Spleen (tissue), 13 donors: ENCODE measurements around the gene PGBD5. TPM values are rescaled to one million over a fixed set of nuclear protein-coding genes. Genes with fewer than 3 reads are reported as not detected.
A peak's percentile ranks its signal among the peaks of the same experiment; 100 is the strongest.
"Not testable (repeated sequence)": the region's sequence is repeated elsewhere in the genome, so short reads cannot be mapped to it uniquely, and the experiment has no call there.

Experiments used
- DNase-seq: peaks from one replicate; pipeline ENCODE4 v3.0.0-alpha.2; 2020
- H3K27ac ChIP-seq, 8 donors: fragments of 200-600 bp; sonication (generic) in 7 of 8; 1 replicate in 4 of 8; 2 replicates in 4 of 8; pipeline versions ENCODE4 v1.5.0 to v1.8.0; 2016 to 2021; ENCODE audit warnings: inconsistent platforms in 4 of 8, mild to moderate bottlenecking in 4 of 8, moderate library complexity in 1 of 8
- H3K27me3 ChIP-seq, 7 donors: fragments of 200-600 bp; sonication (generic) in 6 of 7; replicated peaks in 1 of 7; 1 replicate in 4 of 7; 2 replicates in 3 of 7; pipeline versions ENCODE4 v1.5.0 to v1.8.0; 2016 to 2021; ENCODE audit warnings: inconsistent platforms in 3 of 7, mild to moderate bottlenecking in 1 of 7
- H3K36me3 ChIP-seq, 6 donors: fragments of 200-600 bp; sonication (generic) in 5 of 6; 1 replicate in 4 of 6; 2 replicates in 2 of 6; pipeline versions ENCODE4 v1.5.0 to v1.8.0; 2016 to 2021; ENCODE audit warnings: inconsistent platforms in 2 of 6
- H3K4me1 ChIP-seq, 6 donors: fragments of 200-600 bp; sonication (generic) in 5 of 6; 1 replicate in 3 of 6; 2 replicates in 3 of 6; pipeline versions ENCODE4 v1.5.0 to v1.8.0; 2016 to 2021; ENCODE audit warnings: inconsistent platforms in 3 of 6
- H3K4me3 ChIP-seq, 8 donors: fragments of 200-600 bp; sonication (generic) in 7 of 8; 1 replicate in 4 of 8; 2 replicates in 4 of 8; pipeline versions ENCODE4 v1.5.0 to v1.8.0; 2016 to 2021; ENCODE audit warnings: inconsistent platforms in 4 of 8, mild to moderate bottlenecking in 4 of 8, moderate library complexity in 2 of 8
- H3K9me3 ChIP-seq, 8 donors: fragments of 200-600 bp; sonication (generic) in 7 of 8; 1 replicate in 4 of 8; 2 replicates in 4 of 8; pipeline versions ENCODE4 v1.5.0 to v1.8.0; 2016 to 2021; ENCODE audit warnings: inconsistent platforms in 4 of 8
- CTCF ChIP-seq, 11 experiments: fragments of 200-600 bp in 7 of 11; fragments of 450-650 bp in 4 of 11; sonication (generic) in 4 of 11; IDR thresholded peaks in 8 of 11; conservative IDR thresholded peaks in 3 of 11; 1 replicate in 7 of 11; 2 replicates in 4 of 11; pipeline versions ENCODE4 v1.4.0 to v1.8.0; 2016 to 2021; ENCODE audit warnings: antibody characterized with exemption in 11 of 11, inconsistent platforms in 4 of 11, mild to moderate bottlenecking in 1 of 11
- POLR2A ChIP-seq, 3 donors: fragments of 450-650 bp; IDR thresholded peaks; one replicate each; pipeline ENCODE4 v1.5.1; 2017; ENCODE audit warnings: antibody characterized with exemption in 3 of 3, mild to moderate bottlenecking in 1 of 3
- POLR2AphosphoS5 ChIP-seq, 3 donors: sonication (generic); formaldehyde crosslinking; IDR thresholded peaks; one replicate each; pipeline ENCODE4 v1.5.1; 2017; ENCODE audit warnings: antibody characterized with exemption in 3 of 3
- WGBS, 5 donors: extraction: QIAGEN DNeasy Blood & Tissue Kit in 3 of 5; methylation state at CpG; one replicate each; pipeline versions ENCODE4 v1.1.5 to v1.1.7; 2013 to 2018; 5-methylcytosine and 5-hydroxymethylcytosine counted together
- intact Hi-C: fragments of 100-400 bp; cut with DNase I; formaldehyde crosslinking; loops from one replicate; pipeline ENCODE4 v1.15.0; 2023; ENCODE audit warnings: low total_unique reads
- long read RNA-seq, 2 donors: transcript quantifications; one replicate each; lab custom pipeline, GENCODE V29; 2026
- polyA plus RNA-seq, 3 donors: library from polyadenylated mRNA; stranded (reverse); fragments of 200-250 nt; gene quantifications; one replicate each; pipeline ENCODE4 v1.2.1, GENCODE V29; 2013
- total RNA-seq, 7 donors: library from RNA; depleted of rRNA in 3 of 7; stranded (reverse); fragments of >200 nt in 3 of 7; fragmentation: NEBNext Ultra II Directional in 4 of 7; extraction: Animal tissue kit (Norgen Biotek cat#: 25700) in 4 of 7; gene quantifications; one replicate each; pipeline versions ENCODE4 v1.1.0 to v1.2.1, GENCODE V29; 2016 to 2021
- donor health status: healthy with polysubstance abuse.
- donor health status: DM: no; HTN: no; CAD: no; lungs with moderate emphysema.
- donor health status: DM: no; HTN: no; CAD: no.
- donor health status: Bipolar disorder and iron deficiency.
- donor health status: healthy.
- donor health status: DM: no; HTN: no; CAD: no.
- donor health status: DM: yes; HTN: yes; CAD: no.

Gene PGBD5, protein sequence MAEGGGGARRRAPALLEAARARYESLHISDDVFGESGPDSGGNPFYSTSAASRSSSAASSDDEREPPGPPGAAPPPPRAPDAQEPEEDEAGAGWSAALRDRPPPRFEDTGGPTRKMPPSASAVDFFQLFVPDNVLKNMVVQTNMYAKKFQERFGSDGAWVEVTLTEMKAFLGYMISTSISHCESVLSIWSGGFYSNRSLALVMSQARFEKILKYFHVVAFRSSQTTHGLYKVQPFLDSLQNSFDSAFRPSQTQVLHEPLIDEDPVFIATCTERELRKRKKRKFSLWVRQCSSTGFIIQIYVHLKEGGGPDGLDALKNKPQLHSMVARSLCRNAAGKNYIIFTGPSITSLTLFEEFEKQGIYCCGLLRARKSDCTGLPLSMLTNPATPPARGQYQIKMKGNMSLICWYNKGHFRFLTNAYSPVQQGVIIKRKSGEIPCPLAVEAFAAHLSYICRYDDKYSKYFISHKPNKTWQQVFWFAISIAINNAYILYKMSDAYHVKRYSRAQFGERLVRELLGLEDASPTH
- total RNA-seq (1 to 10 TPM in 6 of 7 donors, under 1 TPM in 1; 0.93 to 6.7 (median 4.9) TPM), polyA plus RNA-seq (1 to 10 TPM in 1 of 3 donors, under 1 TPM in 2; 0.07 to 2.3 (median 0.49) TPM)
- long read RNA-seq, donor 1, full-length matches to known transcripts: 1 of 1 reads
- long read RNA-seq, donor 1, partial matches to known transcripts: 0 of 1 reads
- long read RNA-seq, donor 1, other reads (novel, unspliced or antisense): 0 of 1 reads
- long read RNA-seq, donor 2, full-length matches to known transcripts: 2 of 2 reads
- long read RNA-seq, donor 2, partial matches to known transcripts: 0 of 2 reads
- long read RNA-seq, donor 2, other reads (novel, unspliced or antisense): 0 of 2 reads

GRCh38 chr1:230426246-230427093, at the start of gene PGBD5:
TSS of gene PGBD5 (minus strand) at chr1:230426332. CDS start at chr1:230425928, 404 bp downstream.
- no peaks in the 10 kb centered on the region for H3K36me3 ChIP-seq

DNA sequence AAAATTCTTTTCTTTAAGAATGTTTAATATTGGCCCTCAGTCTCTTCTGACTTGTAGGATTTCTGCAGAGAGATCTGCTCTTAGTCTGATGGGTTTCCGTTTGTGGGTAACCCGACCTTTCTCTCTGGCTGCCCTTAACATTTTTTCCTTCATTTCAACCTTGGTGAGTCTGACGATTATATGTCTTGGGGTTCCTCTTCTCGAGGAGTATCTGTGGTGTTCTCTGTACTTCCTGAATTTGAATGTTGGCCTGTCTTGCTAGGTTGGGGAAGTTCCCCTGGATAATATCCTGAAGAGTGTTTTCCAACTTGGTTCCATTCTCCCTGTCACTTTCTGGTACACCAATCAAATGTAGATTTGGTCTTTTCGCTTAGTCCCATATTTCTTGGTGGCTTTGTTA, 48.8 kb upstream of the PGBD5 start:
- H3K27me3 ChIP-seq: peaks cover 0 to 36% (median 11%) of the 10 kb centered on the region in 7 donors
- WGBS, 5 donors: 54 to 67% (median 66%) methylated on average over 5 of the region's 5 CpGs
- H3K36me3 ChIP-seq, DNase-seq, H3K27ac ChIP-seq, H3K4me1 ChIP-seq, intact Hi-C loops, H3K4me3 ChIP-seq: not testable (repeated sequence)
- peaks cover 0 to 25% (median 8%) of the 10 kb centered on the region in 8 donors for H3K9me3 ChIP-seq

More at GRCh38 chr1:230426246-230427093, at the start of gene PGBD5:
- H3K27me3 ChIP-seq: peaks cover 0 to 91% (median 44%) of the 10 kb centered on the region in 7 donors
- TF ChIP-seq POLR2A (IDR thresholded peaks at IDR 0.05) (no peak), POLR2AphosphoS5 (IDR thresholded peaks at IDR 0.05) (no peak), CTCF (IDR thresholded peaks at IDR 0.05 in 8 of 11, conservative IDR thresholded peaks at IDR 0.05 in 3 of 11) (no peak)
- H3K4me1 ChIP-seq: peaks cover 0 to 23% (median 16%) of the 10 kb centered on the region in 6 donors
- 2 to 6% (median 3%) methylated on average over 8 to 93 of the region's 93 CpGs for WGBS, 5 donors
- intact Hi-C loops: no loop called here
- H3K9me3 ChIP-seq: peaks cover 0 to 3% (median 0%) of the 10 kb centered on the region in 8 donors
- no peak within 1 kb of the TSS for H3K27ac ChIP-seq
- peak within 1 kb of the TSS; percentile 45 to 79 (median 64) for H3K4me3 ChIP-seq
- peak; percentile 84 for DNase-seq

DNA sequence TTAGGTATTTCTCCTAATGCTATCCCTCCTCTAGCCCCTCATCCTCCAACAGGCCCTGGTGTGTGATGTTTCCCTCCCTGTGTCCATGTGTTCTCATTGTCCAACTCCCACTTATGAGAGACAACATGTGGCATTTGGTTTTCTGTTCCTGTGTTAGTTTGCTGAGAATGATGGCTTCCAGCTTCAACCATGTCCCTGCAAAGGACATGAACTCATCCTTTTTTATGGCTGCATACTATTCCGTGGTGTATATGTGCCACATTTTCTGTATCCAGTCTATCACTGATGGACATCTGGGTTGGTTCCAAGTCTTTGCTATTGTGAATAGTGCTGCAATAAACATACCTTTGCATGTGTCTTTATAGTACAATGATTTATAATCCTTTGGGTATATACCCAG, 44.6 kb upstream of the PGBD5 start:
- DNase-seq, H3K36me3 ChIP-seq, H3K27me3 ChIP-seq, H3K4me3 ChIP-seq, H3K4me1 ChIP-seq, H3K27ac ChIP-seq, intact Hi-C loops: not testable (repeated sequence)
- peaks cover 0 to 28% (median 12%) of the 10 kb centered on the region in 8 donors for H3K9me3 ChIP-seq
- 87 to 97% (median 93%) methylated on average over 1 of the region's 1 CpG for WGBS, 5 donors

DNA sequence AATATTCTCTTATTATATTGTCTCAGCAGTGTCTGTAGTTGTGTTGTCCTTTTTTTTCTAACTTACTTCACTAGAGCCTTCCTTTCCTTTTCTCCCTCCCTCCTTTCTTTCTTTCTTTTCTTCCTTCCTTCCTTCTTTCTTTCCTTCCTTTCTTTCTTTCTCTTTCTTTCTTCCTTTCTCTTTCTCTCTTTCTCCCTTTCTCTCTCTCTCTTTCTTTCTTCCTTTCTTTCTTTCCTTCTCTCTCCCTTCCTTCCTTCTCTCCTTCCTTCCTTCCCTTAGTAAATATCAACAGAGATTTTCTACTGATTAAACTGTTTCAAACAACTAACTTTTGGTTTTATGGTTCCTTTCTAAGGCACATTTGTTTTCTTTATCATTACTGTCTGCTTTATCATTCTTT, 43.1 kb upstream of the PGBD5 start:
- intact Hi-C loops: no loop called here
- Histone ChIP-seq H3K27ac (no peak overlapping the region), H3K4me3 (no peak overlapping the region), H3K36me3 (no peaks in the 10 kb centered on the region), H3K9me3 (peaks cover 0 to 28% (median 12%) of the 10 kb centered on the region in 8 donors), H3K27me3 (no peaks in the 10 kb centered on the region), H3K4me1 (no peaks in the 10 kb centered on the region)
- TF ChIP-seq POLR2A (IDR thresholded peaks at IDR 0.05) (no peak), CTCF (IDR thresholded peaks at IDR 0.05 in 8 of 11, conservative IDR thresholded peaks at IDR 0.05 in 3 of 11) (no peak), POLR2AphosphoS5 (IDR thresholded peaks at IDR 0.05) (no peak)
- DNase-seq: no peak
